IMR-90 (cell line): ENCODE results near the gene DIAPH2. TPM values are rescaled to one million over a fixed set of nuclear protein-coding genes. Genes with fewer than 3 reads are reported as not detected.

Experiments
- ATAC-seq: fragments of 200-7000 bp; cut with Tn5 transposase; 2 replicates; pipeline ENCODE4 v1.9.1; 2020; ENCODE audit warnings: low read depth, mild to moderate bottlenecking, moderate library complexity
- BruUV-seq: library from RNA; stranded (reverse); fragments of 400-500 nt; replicated peaks from 2 replicates; lab custom pipeline; 2021; lab: Mats Ljungman, UMichigan
- CTCF ChIA-PET: fragments of 300-600 bp; formaldehyde crosslinking; extraction: SDS; loops from one replicate; lab custom pipeline; 2021; ENCODE audit warnings: antibody characterized with exemption; lab: Yijun Ruan, JAX
- POLR2A ChIA-PET: fragments of 300-600 bp; sonication (Branson Sonifier 250); formaldehyde crosslinking; loops from one replicate; lab custom pipeline; 2022; ENCODE audit warnings: antibody characterized with exemption; ENCODE audit not compliant: unreplicated experiment; lab: Charles Lee
- DNase-seq: peaks from one replicate; pipeline ENCODE4 v3.0.0; 2013
- H2AFZ ChIP-seq: replicated peaks from 2 replicates; pipeline ENCODE3; 2013; ENCODE audit warnings: low read length, mild to moderate bottlenecking; ENCODE audit not compliant: poor library complexity
- H2AK5ac ChIP-seq: 2 replicates; pipeline ENCODE4 v1.6.1; 2013; ENCODE audit warnings: low read depth, low read length, inconsistent platforms
- H2AK9ac ChIP-seq: replicated peaks from 2 replicates; pipeline ENCODE3; 2013; ENCODE audit warnings: mild to moderate bottlenecking, low read depth, low read length, moderate library complexity; ENCODE audit not compliant: poor library complexity
- H2BK120ac ChIP-seq: 2 replicates; pipeline ENCODE4 v1.6.1; 2013; ENCODE audit warnings: low read depth, low read length, inconsistent platforms
- H2BK15ac ChIP-seq: 3 replicates; pipeline ENCODE4 v1.6.1; 2013; ENCODE audit warnings: low read depth, low read length, inconsistent platforms
- H2BK20ac ChIP-seq: 2 replicates; pipeline ENCODE4 v1.6.1; 2013; ENCODE audit warnings: low read depth, mild to moderate bottlenecking, inconsistent platforms, low read length, moderate library complexity
- H2BK5ac ChIP-seq: 2 replicates; pipeline ENCODE4 v1.6.1; 2013; ENCODE audit warnings: mild to moderate bottlenecking, low read depth, low read length, inconsistent platforms; ENCODE audit not compliant: poor library complexity, severe bottlenecking
- H3K14ac ChIP-seq: replicated peaks from 2 replicates; pipeline ENCODE4 v1.6.1; 2013; ENCODE audit warnings: low read depth, low read length, inconsistent platforms
- H3K18ac ChIP-seq: 2 replicates; pipeline ENCODE4 v1.6.1; 2013; ENCODE audit warnings: low read depth, low read length, control low read depth
- H3K23ac ChIP-seq: 2 replicates; pipeline ENCODE4 v1.6.1; 2013; ENCODE audit warnings: low read depth, low read length, inconsistent platforms
- H3K27ac ChIP-seq: 2 replicates; pipeline ENCODE4 v1.5.1; 2013; ENCODE audit warnings: mild to moderate bottlenecking, control low read depth, low read length; ENCODE audit not compliant: insufficient read depth
- H3K27me3 ChIP-seq: 2 replicates; pipeline ENCODE4 v1.6.1; 2013; ENCODE audit warnings: low read length; ENCODE audit not compliant: control insufficient read depth, insufficient read depth
- H3K36me3 ChIP-seq: 2 replicates; pipeline ENCODE4 v1.6.1; 2013; ENCODE audit warnings: low read length, mixed read lengths; ENCODE audit not compliant: control insufficient read depth, insufficient read depth
- H3K4ac ChIP-seq: 2 replicates; pipeline ENCODE4 v1.6.1; 2013; ENCODE audit warnings: low read depth, low read length, inconsistent platforms
- H3K4me1 ChIP-seq: 2 replicates; pipeline ENCODE4 v1.6.1; 2013; ENCODE audit warnings: low read length, mixed read lengths; ENCODE audit not compliant: control insufficient read depth, insufficient read depth
- H3K4me2 ChIP-seq: 2 replicates; pipeline ENCODE4 v1.6.1; 2013; ENCODE audit warnings: low read depth, mild to moderate bottlenecking, control low read depth, low read length, moderate library complexity
- H3K4me3 ChIP-seq: 2 replicates; pipeline ENCODE4 v1.5.1; 2013; ENCODE audit warnings: low read depth, mild to moderate bottlenecking, control low read depth, low read length, moderate library complexity; ENCODE audit not compliant: insufficient read depth
- H3K56ac ChIP-seq: 2 replicates; pipeline ENCODE4 v1.6.1; 2013; ENCODE audit warnings: low read length, inconsistent platforms; ENCODE audit not compliant: insufficient read depth; ENCODE audit errors: extremely low read depth
- H3K79me1 ChIP-seq, 2 experiments: 2 replicates each; pipeline ENCODE4 v1.6.1; 2013; ENCODE audit warnings: low read length in 2 of 2, inconsistent platforms in 1 of 2, low read depth in 1 of 2
- H3K9ac ChIP-seq: 2 replicates; pipeline ENCODE4 v1.6.1; 2013; ENCODE audit warnings: low read depth, low read length, control low read depth
- H3K9me1 ChIP-seq: 2 replicates; pipeline ENCODE4 v1.6.1; 2013; ENCODE audit warnings: low read length, inconsistent platforms; ENCODE audit not compliant: insufficient read depth
- H3K9me3 ChIP-seq: 2 replicates; pipeline ENCODE4 v1.6.1; 2013; ENCODE audit warnings: low read length; ENCODE audit not compliant: control insufficient read depth, insufficient read depth
- H4K20me1 ChIP-seq: 2 replicates; pipeline ENCODE4 v1.6.1; 2013; ENCODE audit warnings: low read length, inconsistent platforms; ENCODE audit not compliant: insufficient read depth
- H4K5ac ChIP-seq: 2 replicates; pipeline ENCODE4 v1.6.1; 2013; ENCODE audit warnings: mild to moderate bottlenecking, low read depth, low read length, control low read depth
- H4K8ac ChIP-seq, 2 experiments: 2 replicates each; pipeline ENCODE4 v1.6.1; 2013; ENCODE audit warnings: low read depth in 2 of 2, low read length in 2 of 2, control low read depth in 1 of 2, inconsistent platforms in 1 of 2
- H4K91ac ChIP-seq: 2 replicates; pipeline ENCODE4 v1.6.1; 2013; ENCODE audit warnings: low read depth, low read length, inconsistent platforms; ENCODE audit not compliant: insufficient read depth
- BHLHE40 ChIP-seq: fragments of 150-350 bp; IDR thresholded peaks from 2 replicates; pipeline ENCODE4 v1.6.1; 2016; ENCODE audit warnings: mild to moderate bottlenecking, low read depth, low read length
- CEBPB ChIP-seq: IDR thresholded peaks from 2 replicates; pipeline ENCODE4 v1.6.1; 2012; ENCODE audit warnings: low read depth, low read length, improper control_type of control experiment
- CHD1 ChIP-seq: IDR thresholded peaks from 2 replicates; pipeline ENCODE4 v1.6.1; 2012; ENCODE audit warnings: low read depth, low read length, improper control_type of control experiment
- FOS ChIP-seq: fragments of 150-350 bp; IDR thresholded peaks from 2 replicates; pipeline ENCODE4 v1.6.1; 2016; ENCODE audit warnings: low read depth, low read length
- MAFK ChIP-seq: IDR thresholded peaks from 2 replicates; pipeline ENCODE4 v1.6.1; 2012; ENCODE audit warnings: low read depth, low read length, improper control_type of control experiment
- MAZ ChIP-seq: IDR thresholded peaks from 2 replicates; pipeline ENCODE4 v1.6.1; 2012; ENCODE audit warnings: low read depth, mild to moderate bottlenecking, low read length, improper control_type of control experiment, moderate library complexity, borderline replicate concordance
- MXI1 ChIP-seq: IDR thresholded peaks from 2 replicates; pipeline ENCODE4 v1.6.1; 2012; ENCODE audit warnings: low read depth, mild to moderate bottlenecking, low read length, moderate library complexity, borderline replicate concordance
- NFE2L2 ChIP-seq: fragments of 150-350 bp; IDR thresholded peaks from 2 replicates; pipeline ENCODE4 v1.6.1; 2016; ENCODE audit warnings: low read depth, mild to moderate bottlenecking, low read length
- POLR2A ChIP-seq: IDR thresholded peaks from 2 replicates; pipeline ENCODE4 v1.6.1; 2012; ENCODE audit warnings: mild to moderate bottlenecking, low read depth, low read length
- RAD21 ChIP-seq: IDR thresholded peaks from 2 replicates; pipeline ENCODE4 v1.6.1; 2012; ENCODE audit warnings: low read length, improper control_type of control experiment
- RCOR1 ChIP-seq: IDR thresholded peaks from 2 replicates; pipeline ENCODE4 v1.6.1; 2012; ENCODE audit warnings: mild to moderate bottlenecking, low read length, improper control_type of control experiment; ENCODE audit not compliant: insufficient replicate concordance
- RFX5 ChIP-seq: IDR thresholded peaks from 2 replicates; pipeline ENCODE4 v1.8.0; 2012; ENCODE audit warnings: low read depth, mild to moderate bottlenecking, low read length, moderate library complexity
- SMC3 ChIP-seq: fragments of 150-350 bp; IDR thresholded peaks from 2 replicates; pipeline ENCODE4 v1.6.1; 2016; ENCODE audit warnings: low read depth, mild to moderate bottlenecking, antibody characterized with exemption, low read length, moderate library complexity
- WGBS, 2 experiments: methylation state at CpG; one replicate each; pipeline versions ENCODE4 v1.1.5 to v1.1.7; 2013; ENCODE audit warnings: missing lambda C conversion rate in 2 of 2; ENCODE audit not compliant: insufficient read length in 1 of 2; ENCODE audit errors: extremely low coverage in 2 of 2; 5-methylcytosine and 5-hydroxymethylcytosine counted together
- dilution Hi-C: fragments of 300-500 bp; cut with HindIII; formaldehyde crosslinking; loops from one replicate; pipeline ENCODE4 v1.14.3; 2018; ENCODE audit warnings: low sequenced_read_pairs; ENCODE audit not compliant: unreplicated experiment
- in situ Hi-C: fragments of 300-500 bp; cut with MboI; formaldehyde crosslinking; loops from 3 replicates; pipeline ENCODE4 v1.14.3; 2019; ENCODE audit warnings: low sequenced_read_pairs, inconsistent platforms, mixed read lengths
- intact Hi-C: fragments of 100-400 bp; cut with micrococcal nuclease; formaldehyde crosslinking; loops from 2 replicates; pipeline ENCODE4 v1.10.0; 2022
- polyA plus RNA-seq, 3 experiments: library from polyadenylated mRNA; depleted of rRNA; stranded (reverse); fragments of >200 nt; gene quantifications; 2 replicates each; pipeline ENCODE4 v1.2.3, GENCODE V29; 2012; ENCODE audit warnings: low replicate concordance in 1 of 3
- total RNA-seq: library from RNA; depleted of rRNA; stranded (reverse); fragments of >200 nt; gene quantifications from 2 replicates; pipeline ENCODE4 v1.2.3, GENCODE V29; 2012
- TF ChIP-seq, protein P1 (sequence below): conservative IDR thresholded peaks from 2 replicates; pipeline ENCODE4 v1.5.1; 2012; ENCODE audit warnings: mild to moderate bottlenecking, low read depth, low read length, improper control_type of control experiment
- TF ChIP-seq, protein P2 (sequence below): fragments of 150-350 bp; IDR thresholded peaks from 2 replicates; pipeline ENCODE4 v1.6.1; 2016; ENCODE audit warnings: low read depth, mild to moderate bottlenecking, low read length, moderate library complexity, borderline replicate concordance
- TF ChIP-seq, protein P3 (sequence below): fragments of 150-350 bp; IDR thresholded peaks from 2 replicates; pipeline ENCODE4 v1.6.1; 2017; ENCODE audit warnings: mild to moderate bottlenecking, antibody characterized with exemption, low read length, low read depth

The DIAPH2 gene
- total and polyA plus RNA-seq, 2 of the 4 experiments (the other 2 are of a cell fraction): 3.6 to 19.9 TPM

DNA sequence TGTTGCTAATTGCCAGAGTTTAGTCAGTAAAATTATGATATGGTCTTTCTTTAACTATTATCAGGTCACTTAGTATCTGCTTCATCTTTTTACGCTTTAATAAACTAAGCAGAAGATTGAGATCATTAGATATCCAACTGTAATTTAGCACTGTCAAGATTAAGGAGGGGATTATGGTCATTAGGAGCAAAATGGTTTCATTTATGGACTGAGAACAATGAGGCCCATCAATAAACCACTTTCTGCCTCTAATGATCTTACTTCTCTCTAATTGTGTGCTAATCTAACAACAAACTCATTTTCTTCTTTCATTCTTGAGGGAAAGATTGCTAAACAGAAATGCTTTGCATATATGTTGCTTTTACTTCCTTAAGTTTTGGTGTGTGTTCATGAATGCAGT lies 539.5 kb downstream of the DIAPH2 start:
- CTCF ChIA-PET: no interaction called here
- no peak overlapping the region for H2BK120ac ChIP-seq
- no peak overlapping the region for H2BK15ac ChIP-seq
- H3K36me3 ChIP-seq: no peaks in the 10 kb centered on the region
- intact Hi-C loops (no loop called here), dilution Hi-C loops (no loop called here), in situ Hi-C loops (no loop called here)
- no peak overlapping the region for H4K8ac ChIP-seq
- no peak overlapping the region for H2AK9ac ChIP-seq
- H3K4ac ChIP-seq: no peak overlapping the region
- H3K4me2 ChIP-seq: no peak overlapping the region
- H2AFZ ChIP-seq: no peak overlapping the region
- no peak overlapping the region for H3K56ac ChIP-seq
- H3K9me1 ChIP-seq: no peaks in the 10 kb centered on the region
- H3K9ac ChIP-seq: no peak overlapping the region
- WGBS, 2 experiments: no CpG with 5 or more reads among the region's 1 CpG
- no peaks in the 10 kb centered on the region for H3K4me1 ChIP-seq
- no peaks in the 10 kb centered on the region for H3K79me1 ChIP-seq
- POLR2A ChIA-PET: no interaction called here
- H4K20me1 ChIP-seq: no peaks in the 10 kb centered on the region
- no peak overlapping the region for H4K91ac ChIP-seq
- no peaks in the 10 kb centered on the region for H3K9me3 ChIP-seq
- H2BK20ac ChIP-seq: no peak overlapping the region
- DNase-seq (no peak), ATAC-seq (no peak)
- no peak overlapping the region for H2AK5ac ChIP-seq
- H3K27me3 ChIP-seq: no peaks in the 10 kb centered on the region
- no peak overlapping the region for H4K5ac ChIP-seq
- no peak overlapping the region for H2BK5ac ChIP-seq
- no peak overlapping the region for H3K27ac ChIP-seq
- no peak overlapping the region for H3K23ac ChIP-seq
- no peak overlapping the region for H3K4me3 ChIP-seq
- no peak overlapping the region for H3K14ac ChIP-seq
- BruUV-seq: no TSS peak
- TF ChIP-seq FOS (no peak), CHD1 (no peak), POLR2A (no peak), NFE2L2 (no peak), SMC3 (no peak), CEBPB (no peak), RCOR1 (no peak), MAZ (no peak), RAD21 (no peak), MXI1 (no peak), RFX5 (no peak), MAFK (no peak), BHLHE40 (no peak)
- TF ChIP-seq, protein P1, sequence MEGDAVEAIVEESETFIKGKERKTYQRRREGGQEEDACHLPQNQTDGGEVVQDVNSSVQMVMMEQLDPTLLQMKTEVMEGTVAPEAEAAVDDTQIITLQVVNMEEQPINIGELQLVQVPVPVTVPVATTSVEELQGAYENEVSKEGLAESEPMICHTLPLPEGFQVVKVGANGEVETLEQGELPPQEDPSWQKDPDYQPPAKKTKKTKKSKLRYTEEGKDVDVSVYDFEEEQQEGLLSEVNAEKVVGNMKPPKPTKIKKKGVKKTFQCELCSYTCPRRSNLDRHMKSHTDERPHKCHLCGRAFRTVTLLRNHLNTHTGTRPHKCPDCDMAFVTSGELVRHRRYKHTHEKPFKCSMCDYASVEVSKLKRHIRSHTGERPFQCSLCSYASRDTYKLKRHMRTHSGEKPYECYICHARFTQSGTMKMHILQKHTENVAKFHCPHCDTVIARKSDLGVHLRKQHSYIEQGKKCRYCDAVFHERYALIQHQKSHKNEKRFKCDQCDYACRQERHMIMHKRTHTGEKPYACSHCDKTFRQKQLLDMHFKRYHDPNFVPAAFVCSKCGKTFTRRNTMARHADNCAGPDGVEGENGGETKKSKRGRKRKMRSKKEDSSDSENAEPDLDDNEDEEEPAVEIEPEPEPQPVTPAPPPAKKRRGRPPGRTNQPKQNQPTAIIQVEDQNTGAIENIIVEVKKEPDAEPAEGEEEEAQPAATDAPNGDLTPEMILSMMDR: no peak
- TF ChIP-seq, protein P2, sequence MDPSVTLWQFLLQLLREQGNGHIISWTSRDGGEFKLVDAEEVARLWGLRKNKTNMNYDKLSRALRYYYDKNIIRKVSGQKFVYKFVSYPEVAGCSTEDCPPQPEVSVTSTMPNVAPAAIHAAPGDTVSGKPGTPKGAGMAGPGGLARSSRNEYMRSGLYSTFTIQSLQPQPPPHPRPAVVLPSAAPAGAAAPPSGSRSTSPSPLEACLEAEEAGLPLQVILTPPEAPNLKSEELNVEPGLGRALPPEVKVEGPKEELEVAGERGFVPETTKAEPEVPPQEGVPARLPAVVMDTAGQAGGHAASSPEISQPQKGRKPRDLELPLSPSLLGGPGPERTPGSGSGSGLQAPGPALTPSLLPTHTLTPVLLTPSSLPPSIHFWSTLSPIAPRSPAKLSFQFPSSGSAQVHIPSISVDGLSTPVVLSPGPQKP: no peak
- TF ChIP-seq, protein P3, sequence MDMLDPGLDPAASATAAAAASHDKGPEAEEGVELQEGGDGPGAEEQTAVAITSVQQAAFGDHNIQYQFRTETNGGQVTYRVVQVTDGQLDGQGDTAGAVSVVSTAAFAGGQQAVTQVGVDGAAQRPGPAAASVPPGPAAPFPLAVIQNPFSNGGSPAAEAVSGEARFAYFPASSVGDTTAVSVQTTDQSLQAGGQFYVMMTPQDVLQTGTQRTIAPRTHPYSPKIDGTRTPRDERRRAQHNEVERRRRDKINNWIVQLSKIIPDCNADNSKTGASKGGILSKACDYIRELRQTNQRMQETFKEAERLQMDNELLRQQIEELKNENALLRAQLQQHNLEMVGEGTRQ: no peak
- H3K18ac ChIP-seq: no peak overlapping the region
